H9 (cell line): ENCODE results near the gene POLQ. TPM values are rescaled to one million over a fixed set of nuclear protein-coding genes. Genes with fewer than 3 reads are reported as not detected.

Source experiments
- DNase-seq: peaks from one replicate; pipeline ENCODE4 v3.0.0-alpha.2; 2017
- H2AFZ ChIP-seq: one replicate; pipeline ENCODE4 v1.6.1; 2013; ENCODE audit warnings: mild to moderate bottlenecking, low read length, control low read depth, moderate library complexity
- H2AK5ac ChIP-seq: 2 replicates; pipeline ENCODE4 v1.6.1; 2013; ENCODE audit warnings: low read length, control low read depth, mixed read lengths; ENCODE audit not compliant: insufficient read length
- H2BK120ac ChIP-seq: one replicate; pipeline ENCODE4 v1.6.1; 2013; ENCODE audit warnings: low read depth, mild to moderate bottlenecking, low read length, control low read depth, inconsistent platforms; ENCODE audit not compliant: poor library complexity, severe bottlenecking
- H2BK12ac ChIP-seq: 2 replicates; pipeline ENCODE4 v1.6.1; 2013; ENCODE audit warnings: low read length, control low read depth, mixed read lengths, low read depth; ENCODE audit not compliant: insufficient read length
- H2BK15ac ChIP-seq: 2 replicates; pipeline ENCODE4 v1.6.1; 2013; ENCODE audit warnings: low read depth, low read length, control low read depth
- H2BK20ac ChIP-seq: one replicate; pipeline ENCODE4 v1.6.1; 2013; ENCODE audit warnings: low read depth, mild to moderate bottlenecking, low read length, control low read depth, inconsistent platforms; ENCODE audit not compliant: poor library complexity, severe bottlenecking
- H2BK5ac ChIP-seq: 2 replicates; pipeline ENCODE4 v1.6.1; 2013; ENCODE audit warnings: low read length, control low read depth, mixed read lengths; ENCODE audit not compliant: insufficient read length
- H3K14ac ChIP-seq: 2 replicates; pipeline ENCODE4 v1.6.1; 2013; ENCODE audit warnings: low read length, control low read depth; ENCODE audit not compliant: insufficient read depth
- H3K18ac ChIP-seq: 2 replicates; pipeline ENCODE4 v1.6.1; 2013; ENCODE audit warnings: low read depth, mild to moderate bottlenecking, mixed read lengths, low read length, control low read depth; ENCODE audit not compliant: insufficient read length
- H3K23ac ChIP-seq: 2 replicates; pipeline ENCODE4 v1.6.1; 2013; ENCODE audit warnings: low read length, control low read depth, mixed read lengths, low read depth; ENCODE audit not compliant: insufficient read length
- H3K23me2 ChIP-seq: 2 replicates; pipeline ENCODE4 v1.6.1; 2013; ENCODE audit warnings: low read depth, mild to moderate bottlenecking, mixed read lengths, low read length, control low read depth; ENCODE audit not compliant: insufficient read length, poor library complexity, severe bottlenecking
- H3K27ac ChIP-seq: 2 replicates; pipeline ENCODE4 v1.5.1; 2013; ENCODE audit warnings: low read length, control low read depth, mixed read lengths, low read depth; ENCODE audit not compliant: insufficient read length
- H3K27me3 ChIP-seq: 2 replicates; pipeline ENCODE4 v1.6.1; 2013; ENCODE audit warnings: low read length, control low read depth, inconsistent platforms; ENCODE audit not compliant: insufficient read depth
- H3K4ac ChIP-seq: 2 replicates; pipeline ENCODE4 v1.6.1; 2013; ENCODE audit warnings: low read depth, mild to moderate bottlenecking, control low read depth, inconsistent platforms, low read length, moderate library complexity
- H3K4me1 ChIP-seq: 2 replicates; pipeline ENCODE4 v1.6.1; 2013; ENCODE audit warnings: low read length, control low read depth, inconsistent platforms; ENCODE audit not compliant: insufficient read depth
- H3K4me2 ChIP-seq: 2 replicates; pipeline ENCODE4 v1.6.1; 2013; ENCODE audit warnings: low read length, control low read depth, mixed read lengths; ENCODE audit not compliant: insufficient read length, insufficient read depth
- H3K56ac ChIP-seq: 2 replicates; pipeline ENCODE4 v1.6.1; 2013; ENCODE audit warnings: low read depth, mild to moderate bottlenecking, mixed read lengths, low read length, control low read depth; ENCODE audit not compliant: insufficient read length
- H3K79me1 ChIP-seq: 2 replicates; pipeline ENCODE4 v1.6.1; 2013; ENCODE audit warnings: low read depth, mild to moderate bottlenecking, moderate library complexity, low read length, control low read depth, inconsistent platforms; ENCODE audit not compliant: insufficient read depth, poor library complexity, severe bottlenecking
- H3K79me2 ChIP-seq: 2 replicates; pipeline ENCODE4 v1.6.1; 2013; ENCODE audit warnings: low read length, control low read depth, inconsistent platforms; ENCODE audit not compliant: insufficient read depth
- H3K9ac ChIP-seq: 2 replicates; pipeline ENCODE4 v1.6.1; 2013; ENCODE audit warnings: low read length, control low read depth, mixed read lengths; ENCODE audit not compliant: insufficient read length; ENCODE audit errors: extremely low read depth
- H3K9me3 ChIP-seq: one replicate; pipeline ENCODE4 v1.6.1; 2013; ENCODE audit warnings: low read depth, low read length, inconsistent platforms; ENCODE audit not compliant: control insufficient read depth
- H3T11ph ChIP-seq: one replicate; pipeline ENCODE4 v1.6.1; 2013; ENCODE audit warnings: mild to moderate bottlenecking, low read length, control low read depth, inconsistent platforms
- H4K20me1 ChIP-seq: one replicate; pipeline ENCODE4 v1.6.1; 2013; ENCODE audit not compliant: control insufficient read depth, insufficient read length, insufficient read depth
- H4K5ac ChIP-seq: 2 replicates; pipeline ENCODE4 v1.6.1; 2013; ENCODE audit warnings: low read depth, mild to moderate bottlenecking, mixed read lengths, low read length, control low read depth; ENCODE audit not compliant: insufficient read length
- H4K8ac ChIP-seq: replicated peaks from 2 replicates; pipeline ENCODE4 v1.6.1; 2013; ENCODE audit warnings: low read length, control low read depth, mixed read lengths, low read depth; ENCODE audit not compliant: insufficient read length
- H4K91ac ChIP-seq: 2 replicates; pipeline ENCODE4 v1.6.1; 2013; ENCODE audit warnings: low read depth, mild to moderate bottlenecking, moderate library complexity, mixed read lengths, low read length, control low read depth; ENCODE audit not compliant: insufficient read length
- H3K27ac Mint-ChIP-seq, 3 experiments: 2 replicates in 2 of 3; 3 replicates in 1 of 3; pipeline ENCODE4 v1.8.0; 2020 to 2021; ENCODE audit warnings: mixed read lengths in 3 of 3, mild to moderate bottlenecking in 1 of 3, moderate library complexity in 1 of 3
- H3K27me3 Mint-ChIP-seq: 2 replicates; pipeline ENCODE4 v1.8.0; 2021; ENCODE audit warnings: low read depth, mild to moderate bottlenecking, moderate library complexity, mixed read lengths
- H3K36me3 Mint-ChIP-seq, 3 experiments: 2 replicates in 2 of 3; 3 replicates in 1 of 3; pipeline ENCODE4 v1.8.0; 2020 to 2021; ENCODE audit warnings: low read depth in 3 of 3, mixed read lengths in 3 of 3; ENCODE audit not compliant: insufficient read depth in 1 of 3
- H3K4me1 Mint-ChIP-seq, 2 experiments: 2 replicates each; pipeline ENCODE4 v1.8.0; 2020; ENCODE audit warnings: mixed read lengths in 2 of 2
- H3K4me3 Mint-ChIP-seq, 2 experiments: 2 replicates in 1 of 2; 3 replicates in 1 of 2; pipeline ENCODE4 v1.8.0; 2020 to 2021; ENCODE audit warnings: mild to moderate bottlenecking in 2 of 2, mixed read lengths in 2 of 2, moderate library complexity in 1 of 2
- H3K9me3 Mint-ChIP-seq, 2 experiments: 2 replicates in 1 of 2; 3 replicates in 1 of 2; pipeline ENCODE4 v1.8.0; 2020; ENCODE audit warnings: mild to moderate bottlenecking in 2 of 2, mixed read lengths in 2 of 2, moderate library complexity in 1 of 2
- WGBS: extraction: QIAGEN DNeasy Blood & Tissue Kit; methylation state at CpG from one replicate; pipeline ENCODE4 v1.1.7; 2013; ENCODE audit warnings: missing lambda C conversion rate, low lambda C conversion rate, mixed read lengths; ENCODE audit not compliant: insufficient read length; ENCODE audit errors: extremely low coverage; 5-methylcytosine and 5-hydroxymethylcytosine counted together
- total RNA-seq: library from RNA; stranded (reverse); gene quantifications from 2 replicates; pipeline ENCODE4 v1.2.1, GENCODE V29; 2021
- TF ChIP-seq, protein P1 (sequence below): fragments of 200-600 bp; sonication (generic); conservative IDR thresholded peaks from 3 replicates; pipeline ENCODE4 v1.8.0; 2021; ENCODE audit warnings: antibody characterized with exemption, mild to moderate bottlenecking

The POLQ gene
- total RNA-seq, 1 experiment from 2014 or later, result 15.4 TPM

DNA sequence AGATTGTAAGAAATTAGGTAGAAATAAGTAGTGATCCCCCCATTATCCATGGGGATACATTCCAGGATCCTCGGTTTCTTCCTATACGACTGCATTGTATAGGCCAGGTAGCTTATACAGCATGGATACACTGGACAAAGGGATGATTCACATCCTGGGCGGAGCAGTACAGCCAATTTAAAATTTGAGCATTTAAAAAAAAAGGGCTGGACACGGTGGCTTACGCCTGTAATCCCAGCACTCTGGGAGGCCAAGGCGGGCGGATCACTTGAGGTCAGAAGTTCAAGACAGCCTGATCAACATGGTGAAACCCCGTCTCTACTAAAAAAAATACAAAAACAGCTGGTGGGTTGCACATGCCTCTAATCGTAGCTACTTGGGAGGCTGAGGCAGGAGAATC is 21.0 kb upstream of the POLQ start:
- Histone ChIP-seq H4K91ac (no peak overlapping the region), H2BK5ac (no peak overlapping the region), H3K14ac (no peak overlapping the region), H3T11ph (no peak overlapping the region), H3K27me3 (no peaks in the 10 kb centered on the region), H3K4me2 (no peak overlapping the region), H3K9ac (no peak overlapping the region), H3K23me2 (no peaks in the 10 kb centered on the region), H3K79me2 (no peaks in the 10 kb centered on the region), H2BK15ac (no peak overlapping the region), H2BK20ac (no peak overlapping the region), H3K79me1 (no peaks in the 10 kb centered on the region), H3K4ac (no peak overlapping the region), H4K20me1 (no peaks in the 10 kb centered on the region), H4K8ac (no peak overlapping the region), H3K9me3 (no peaks in the 10 kb centered on the region), H3K18ac (no peak overlapping the region), H3K27ac (no peak overlapping the region), H2BK12ac (no peak overlapping the region), H3K4me1 (peaks cover 5% of the 10 kb centered on the region; the same call in 1 of the 2 replicates), H2AFZ (no peak overlapping the region), H2AK5ac (no peak overlapping the region), H2BK120ac (no peak overlapping the region), H3K56ac (no peak overlapping the region), H4K5ac (no peak overlapping the region), H3K23ac (no peak overlapping the region)
- Mint-ChIP-seq H3K27ac (no peak overlapping the region), H3K9me3 (no peaks in the 10 kb centered on the region), H3K4me1 (peaks cover 19 to 25% of the 10 kb centered on the region in 2 experiments), H3K4me3 (no peak overlapping the region), H3K27me3 (no peaks in the 10 kb centered on the region), H3K36me3 (no peaks in the 10 kb centered on the region)
- DNase-seq, result no peak
- no CpG with 5 or more reads among the region's 9 CpGs for WGBS
- TF ChIP-seq, protein P1, sequence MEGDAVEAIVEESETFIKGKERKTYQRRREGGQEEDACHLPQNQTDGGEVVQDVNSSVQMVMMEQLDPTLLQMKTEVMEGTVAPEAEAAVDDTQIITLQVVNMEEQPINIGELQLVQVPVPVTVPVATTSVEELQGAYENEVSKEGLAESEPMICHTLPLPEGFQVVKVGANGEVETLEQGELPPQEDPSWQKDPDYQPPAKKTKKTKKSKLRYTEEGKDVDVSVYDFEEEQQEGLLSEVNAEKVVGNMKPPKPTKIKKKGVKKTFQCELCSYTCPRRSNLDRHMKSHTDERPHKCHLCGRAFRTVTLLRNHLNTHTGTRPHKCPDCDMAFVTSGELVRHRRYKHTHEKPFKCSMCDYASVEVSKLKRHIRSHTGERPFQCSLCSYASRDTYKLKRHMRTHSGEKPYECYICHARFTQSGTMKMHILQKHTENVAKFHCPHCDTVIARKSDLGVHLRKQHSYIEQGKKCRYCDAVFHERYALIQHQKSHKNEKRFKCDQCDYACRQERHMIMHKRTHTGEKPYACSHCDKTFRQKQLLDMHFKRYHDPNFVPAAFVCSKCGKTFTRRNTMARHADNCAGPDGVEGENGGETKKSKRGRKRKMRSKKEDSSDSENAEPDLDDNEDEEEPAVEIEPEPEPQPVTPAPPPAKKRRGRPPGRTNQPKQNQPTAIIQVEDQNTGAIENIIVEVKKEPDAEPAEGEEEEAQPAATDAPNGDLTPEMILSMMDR, result no peak
